Stimulated activated CD4-positive, alpha-beta T cell treated with anti-CD3 and anti-CD28 coated beads, Interleukin-4, amount 100 ng/mL, for 48 hours (primary cell): ENCODE data around the gene MAP7.
"Not testable (repeated sequence)": the region's sequence is repeated elsewhere in the genome, so short reads cannot be mapped to it uniquely, and the experiment has no call there.

Experiments
- DNase-seq, 2 donors: peaks; one replicate each; pipeline ENCODE4 v3.0.0-alpha.2; 2020; ENCODE audit warnings: low read depth in 2 of 2

MAP7 gene

GRCh38 chr6:136506124-136506799 lies 44.0 kb downstream of the MAP7 start:
- no peak for DNase-seq

- no peak for DNase-seq
These were observed 46.8 kb downstream of the MAP7 start for GRCh38 chr6:136503303-136504029.

- no peak for DNase-seq
These were observed 47.4 kb downstream of the MAP7 start for GRCh38 chr6:136502786-136503185.

GRCh38 chr6:136501514-136501913 lies 48.7 kb downstream of the MAP7 start:
- no peak for DNase-seq

DNA sequence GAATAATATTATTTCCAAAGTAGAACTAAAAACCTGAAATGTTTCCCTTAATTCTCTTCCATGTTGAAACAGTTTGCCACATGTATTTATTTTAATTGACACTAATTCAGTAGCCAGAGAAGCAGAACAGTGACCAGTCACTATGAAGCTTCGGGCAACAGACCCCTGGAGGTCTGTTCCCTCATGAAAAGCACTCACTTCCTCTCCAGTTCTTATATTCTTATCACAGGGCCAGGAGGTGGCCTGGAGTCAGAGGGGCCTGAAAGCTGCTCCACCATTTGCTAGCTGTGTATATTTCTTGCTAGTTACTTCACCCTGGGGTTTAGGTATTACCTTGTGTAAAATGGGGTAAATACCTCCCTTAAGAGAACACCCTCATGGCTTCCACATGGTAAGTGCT lies 49.1 kb downstream of the MAP7 start:
- DNase-seq: no peak

DNA sequence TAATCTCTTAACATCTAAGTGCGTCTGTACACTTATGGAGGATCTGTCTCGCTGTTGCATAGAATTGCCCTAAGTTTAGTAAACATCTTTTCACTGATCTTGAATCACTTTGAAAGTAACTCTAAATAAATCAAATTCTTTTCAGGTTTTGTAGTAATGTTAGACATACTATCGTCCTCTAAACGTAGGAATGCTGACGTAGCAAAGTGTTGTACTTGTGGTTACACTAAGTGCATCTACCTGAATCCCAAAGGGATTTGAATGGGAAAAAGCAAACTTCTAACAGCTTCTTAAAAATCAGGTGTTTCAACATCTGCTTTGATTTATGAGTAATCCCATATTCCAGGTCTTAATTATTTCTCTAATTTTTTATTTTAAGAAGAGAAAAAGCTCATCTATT lies 49.8 kb downstream of the MAP7 start:
- no peak for DNase-seq

DNA sequence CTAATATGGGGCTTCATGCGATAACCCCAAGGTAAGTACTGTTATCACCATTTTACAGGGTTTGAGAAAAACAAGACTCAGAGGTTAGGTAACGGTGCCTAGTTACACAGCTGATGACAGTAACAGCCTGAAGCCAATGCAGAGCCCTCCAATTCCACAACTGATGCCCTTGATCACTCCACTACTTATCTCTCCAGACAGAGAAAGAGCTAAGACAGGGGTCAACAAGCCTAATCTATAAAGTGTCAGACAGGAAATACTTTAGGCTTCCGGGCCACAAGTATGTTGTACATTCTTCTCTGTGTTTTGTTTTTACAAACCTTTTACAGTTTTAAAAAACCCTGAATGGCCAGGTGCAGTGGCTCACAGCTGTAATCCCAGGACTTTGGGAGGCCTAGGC lies 50.9 kb downstream of the MAP7 start:
- DNase-seq: no peak

DNA sequence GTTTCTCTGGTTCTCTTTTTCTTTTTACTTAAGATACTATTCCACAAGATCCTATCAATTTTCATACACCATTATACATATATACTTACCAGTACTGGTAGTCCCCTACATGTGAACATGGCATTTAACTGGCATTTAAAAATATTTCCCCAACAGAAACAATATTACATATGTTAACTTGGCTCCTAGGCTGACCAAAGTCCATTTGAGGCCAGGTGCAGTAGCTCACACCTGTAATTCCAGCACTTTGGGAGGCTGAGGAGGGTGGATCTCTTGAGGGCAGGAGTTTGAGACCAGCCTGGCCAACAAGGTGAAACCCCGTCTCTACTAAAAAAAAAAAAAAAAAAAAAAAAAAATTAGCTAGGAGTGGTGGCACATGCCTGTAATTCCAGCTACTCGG lies 53.8 kb downstream of the MAP7 start:
- not testable (repeated sequence) for DNase-seq

GRCh38 chr6:136494710-136495109 lies 55.5 kb downstream of the MAP7 start:
- DNase-seq: no peak

- DNase-seq: no peak
These were observed 56.2 kb downstream of the MAP7 start for GRCh38 chr6:136494059-136494458.

GRCh38 chr6:136492409-136492808 lies 57.8 kb downstream of the MAP7 start:
- no peak for DNase-seq

GRCh38 chr6:136491754-136492153 lies 58.5 kb downstream of the MAP7 start:
- DNase-seq: no peak

GRCh38 chr6:136491251-136491650 lies 59.0 kb downstream of the MAP7 start:
- DNase-seq: no peak

GRCh38 chr6:136489689-136490033 lies 60.6 kb downstream of the MAP7 start:
- DNase-seq: not testable (repeated sequence)

DNA sequence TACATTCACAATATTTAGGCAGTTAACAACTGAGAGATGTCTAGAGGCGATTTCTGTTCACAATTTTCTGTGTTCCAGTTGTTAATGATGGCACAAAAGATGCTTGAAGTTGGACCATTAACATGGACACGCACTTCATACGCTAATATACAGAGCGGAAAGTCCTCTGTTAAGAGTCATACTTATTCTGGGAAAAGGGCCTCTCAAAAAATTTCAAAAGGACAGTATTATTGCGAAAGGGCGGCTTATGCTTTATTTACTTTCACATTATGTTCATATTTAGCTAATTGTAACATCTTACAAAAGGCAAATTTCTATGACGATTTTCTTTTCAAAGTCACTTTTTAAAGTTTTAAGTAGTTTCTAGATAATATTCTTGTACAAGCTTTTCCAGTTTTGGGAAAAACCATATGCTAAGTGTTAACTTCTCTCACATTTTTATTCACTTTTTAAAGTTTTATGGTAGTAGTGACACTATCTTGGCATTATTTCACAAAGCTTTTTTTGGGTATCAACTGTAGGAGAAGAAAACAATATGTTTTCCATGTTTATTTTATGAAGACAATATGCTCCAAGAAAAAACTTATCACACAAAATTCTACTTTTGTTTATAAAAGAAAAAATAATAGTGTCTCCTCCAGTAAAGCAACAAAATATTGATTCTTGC lies 62.3 kb downstream of the MAP7 start:
- DNase-seq: no peak

DNA sequence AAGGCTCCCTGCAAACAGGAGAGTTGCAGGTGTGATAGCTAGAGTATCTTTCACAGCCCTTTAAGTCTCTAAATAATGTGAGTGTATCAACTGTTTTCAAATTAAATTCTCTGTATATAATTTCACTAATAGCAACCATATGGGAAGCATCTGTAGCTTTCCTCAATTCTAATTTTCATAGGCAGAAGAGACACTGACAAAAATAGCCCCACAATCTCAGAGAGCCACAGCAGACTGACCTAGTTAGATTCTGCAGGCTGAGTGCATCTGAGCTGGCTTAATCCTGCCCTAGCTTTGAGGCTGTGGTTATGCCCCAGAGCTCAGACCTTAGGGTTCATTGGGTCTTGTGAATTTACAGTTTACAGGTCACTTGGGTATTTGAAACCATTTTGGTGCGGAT lies 63.9 kb downstream of the MAP7 start:
- DNase-seq: no peak

DNA sequence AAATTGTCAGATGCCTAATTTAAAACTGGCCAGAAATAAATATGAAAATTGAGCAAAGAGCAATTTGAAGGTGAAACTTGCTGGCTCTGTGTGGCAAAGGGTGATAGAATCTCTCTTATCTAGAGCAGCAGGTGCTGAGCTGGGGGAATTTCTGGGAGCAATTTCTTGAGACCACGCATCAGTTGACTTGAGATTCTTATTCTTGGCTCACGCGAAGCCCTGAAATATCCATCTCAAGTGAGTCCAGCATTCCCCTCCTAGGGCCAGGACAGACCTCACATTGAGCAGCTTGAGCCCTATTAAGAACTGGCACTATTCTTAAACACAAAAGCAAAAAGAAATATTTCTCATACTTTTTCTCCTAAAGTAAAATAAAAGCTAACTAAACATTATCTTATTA lies 66.3 kb downstream of the MAP7 start:
- DNase-seq: no peak

DNA sequence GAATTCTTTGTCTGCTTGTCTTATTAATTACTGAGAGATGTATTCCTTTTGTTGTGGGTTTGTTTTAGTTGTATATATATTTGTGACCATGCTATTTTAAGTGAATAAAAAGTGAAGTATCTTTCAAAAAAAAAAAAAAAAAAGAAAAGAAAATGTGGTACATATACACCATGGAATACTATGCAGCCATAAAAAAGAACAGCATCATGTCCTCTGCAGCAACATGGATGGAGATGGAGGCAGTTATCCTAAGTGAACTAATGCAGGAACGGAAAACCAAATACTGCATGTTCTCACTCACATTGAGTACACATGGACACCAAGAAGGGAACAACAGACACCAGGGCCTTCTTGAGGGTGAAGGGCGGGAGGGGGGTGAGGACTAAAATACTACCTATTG lies 67.2 kb downstream of the MAP7 start:
- not testable (repeated sequence) for DNase-seq

DNA sequence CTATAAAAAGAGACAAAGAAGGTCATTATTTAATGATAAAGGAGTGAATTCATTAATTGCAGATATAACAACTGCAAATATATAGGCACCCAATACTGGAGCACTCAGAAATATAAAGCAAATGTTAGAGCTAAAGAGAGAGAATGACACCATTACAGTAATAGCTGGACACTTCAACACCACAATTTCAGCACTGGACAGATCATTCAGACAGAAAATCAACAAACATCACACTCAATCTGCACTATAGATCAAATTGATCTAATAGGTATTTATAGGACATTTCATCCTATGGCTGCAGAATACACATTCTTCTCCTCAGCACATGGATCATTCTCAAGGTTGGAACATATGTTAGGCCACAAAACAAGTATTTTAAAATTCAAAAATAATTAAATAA lies 72.7 kb downstream of the MAP7 start:
- DNase-seq: no peak

GRCh38 chr6:136475686-136476085 lies 74.5 kb downstream of the MAP7 start:
- DNase-seq: no peak

- DNase-seq: no peak
These were observed 76.0 kb downstream of the MAP7 start for GRCh38 chr6:136474241-136474640.

GRCh38 chr6:136471922-136472321 lies 78.3 kb downstream of the MAP7 start:
- no peak for DNase-seq

DNA sequence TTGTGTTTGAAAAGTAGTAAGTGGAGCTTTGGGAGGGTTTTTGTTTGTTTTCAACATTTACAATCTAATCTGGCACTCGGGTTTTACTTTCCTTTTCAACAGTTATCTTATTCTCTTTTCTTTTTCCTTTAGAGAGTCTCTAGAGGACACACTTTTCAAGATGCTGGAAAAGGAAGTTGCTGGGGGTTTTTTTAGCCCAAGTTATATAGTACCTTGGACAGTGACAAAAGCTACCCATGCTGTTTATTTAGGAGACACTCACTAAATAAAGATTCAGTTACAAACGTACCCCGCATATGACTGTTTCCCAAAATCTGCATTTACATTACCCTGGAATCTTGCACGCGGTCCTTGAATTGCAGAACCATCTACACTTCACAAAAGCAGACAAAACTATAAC lies 78.8 kb downstream of the MAP7 start:
- DNase-seq: no peak
